Prostate gland (tissue), 2 donors: ENCODE data around the gene TNRC18.

Experiments used
- CTCF ChIP-seq, 4 experiments: fragments of 200-600 bp in 2 of 4; fragments of 450-650 bp in 2 of 4; sonication (generic) in 2 of 4; IDR thresholded peaks; 1 replicate in 3 of 4; 2 replicates in 1 of 4; pipeline ENCODE4 v1.5.1; 2016 to 2019; ENCODE audit warnings: antibody characterized with exemption in 4 of 4, mild to moderate bottlenecking in 2 of 4, moderate library complexity in 2 of 4
- POLR2AphosphoS5 ChIP-seq: sonication (generic); formaldehyde crosslinking; IDR thresholded peaks from one replicate; pipeline ENCODE4 v1.6.1; 2017; ENCODE audit warnings: antibody characterized with exemption

GRCh38 chr7:5283421-5284303 lies 140.0 kb downstream of the TNRC18 start:
- TF ChIP-seq CTCF (IDR thresholded peaks at IDR 0.05) (no peak), POLR2AphosphoS5 (no peak)
